Measurements from ENCODE around the gene CABP7.

CABP7 gene

DNA sequence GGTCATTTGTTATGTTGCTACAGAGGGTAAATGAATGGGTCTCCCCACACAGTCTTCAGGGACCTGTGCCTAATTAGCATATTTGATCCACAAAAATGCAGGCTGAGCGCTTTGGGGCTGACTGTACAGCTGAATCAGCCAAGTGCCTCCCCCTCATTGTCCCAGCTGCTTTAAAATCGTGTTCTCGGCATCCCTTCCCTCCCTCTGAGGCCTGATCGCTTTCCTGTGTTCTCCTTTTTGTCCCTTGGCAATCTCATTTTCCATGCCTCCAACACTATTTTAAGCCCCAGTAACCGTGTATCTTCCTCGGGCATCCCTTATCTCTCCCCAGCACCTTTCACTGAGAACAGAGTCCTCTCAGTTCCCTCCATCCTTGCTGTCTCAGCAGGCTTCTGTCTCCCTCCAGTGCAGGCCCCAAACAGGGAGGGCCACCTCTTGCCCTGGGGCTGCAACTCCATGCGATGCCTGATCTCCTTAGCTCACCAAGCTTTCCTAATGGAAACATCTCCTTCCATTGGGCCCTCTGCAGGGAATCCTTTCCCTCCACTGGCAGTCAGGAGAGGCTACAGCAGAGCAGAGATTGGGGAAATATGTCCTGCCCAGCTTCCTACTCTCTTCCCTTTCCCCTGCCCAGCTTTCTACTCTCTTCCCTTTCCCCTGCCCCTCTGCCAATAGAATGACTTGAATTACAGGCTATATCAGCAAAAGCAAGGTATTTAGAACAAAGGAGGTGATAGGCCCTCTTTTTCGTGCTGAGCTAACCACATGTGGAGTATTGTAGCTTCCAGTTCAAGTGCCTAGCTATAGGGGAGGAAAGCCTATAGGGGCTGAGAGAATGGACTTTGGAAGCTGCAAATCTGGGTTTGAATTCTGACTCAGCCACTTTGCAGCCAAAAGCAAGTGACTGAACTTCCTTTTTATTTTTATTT is 61.2 kb downstream of the CABP7 start:
- DNase-seq: no peak
